Measurements from ENCODE around the gene MCU. TPM values are rescaled to one million over a fixed set of nuclear protein-coding genes. Genes with fewer than 3 reads are reported as not detected.

Gene MCU
- polyA plus RNA-seq, 1 donor from 2014 or later: 22.9 TPM

GRCh38 chr10:72793752-72794151 is 101.8 kb downstream of the MCU start:
- Histone ChIP-seq H3K9me3 (ENCODE audit: low read length) (no peaks in the 10 kb centered on the region), H2AFZ (ENCODE audit: low read depth, low read length) (no peak overlapping the region), H3K27me3 (ENCODE audit: insufficient read depth, low read depth, low read length) (no peaks in the 10 kb centered on the region), H3K79me2 (replicated peaks; ENCODE audit: insufficient read depth, low read length) (no peaks in the 10 kb centered on the region), H3K36me3 (ENCODE audit: insufficient read depth, low read length) (no peaks in the 10 kb centered on the region), H3K27ac (ENCODE audit: low read length) (no peak overlapping the region), H3K9me2 (ENCODE audit: insufficient read depth, low read length) (no peaks in the 10 kb centered on the region), H4K20me1 (ENCODE audit: insufficient read depth) (no peaks in the 10 kb centered on the region), H3F3A (ENCODE audit: insufficient read depth, low read length, poor library complexity, severe bottlenecking) (no peaks in the 10 kb centered on the region), H3K9ac (ENCODE audit: low read length) (no peak overlapping the region), H3K4me2 (ENCODE audit: low read length) (no peak overlapping the region), H3K4me3 (ENCODE audit: low read length) (no peak overlapping the region)
- no peak for TF ChIP-seq EP300 (conservative IDR thresholded peaks at IDR 0.05; ENCODE audit: poor library complexity, severe bottlenecking)

DNA sequence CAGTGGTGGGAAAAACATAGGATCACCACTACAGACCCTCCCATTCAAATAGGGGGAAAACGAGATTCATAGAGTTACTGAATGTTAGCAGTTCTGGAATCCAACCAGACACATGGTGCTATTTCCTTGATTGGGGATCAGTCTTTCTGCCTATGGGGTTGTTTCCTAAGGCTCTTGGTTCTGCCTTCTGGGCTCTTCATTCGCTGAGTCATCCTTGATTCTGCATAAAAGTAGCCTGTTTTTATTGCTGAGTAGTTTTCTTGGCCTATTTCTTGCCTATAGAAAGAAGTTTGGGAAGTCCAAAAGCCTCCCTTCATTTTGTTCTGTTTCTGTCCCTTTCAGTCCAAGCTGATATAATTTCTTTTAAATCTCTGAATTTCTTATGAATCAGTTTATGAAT is 102.3 kb downstream of the MCU start:
- Histone ChIP-seq H3K27ac (ENCODE audit: low read length) (no peak overlapping the region), H3K9me2 (ENCODE audit: insufficient read depth, low read length) (no peaks in the 10 kb centered on the region), H3F3A (ENCODE audit: insufficient read depth, low read length, poor library complexity, severe bottlenecking) (no peaks in the 10 kb centered on the region), H3K36me3 (ENCODE audit: insufficient read depth, low read length) (no peaks in the 10 kb centered on the region), H3K79me2 (replicated peaks; ENCODE audit: insufficient read depth, low read length) (no peaks in the 10 kb centered on the region), H3K4me2 (ENCODE audit: low read length) (no peak overlapping the region), H3K9me3 (ENCODE audit: low read length) (no peaks in the 10 kb centered on the region), H3K27me3 (ENCODE audit: insufficient read depth, low read depth, low read length) (no peaks in the 10 kb centered on the region), H4K20me1 (ENCODE audit: insufficient read depth) (no peaks in the 10 kb centered on the region), H3K9ac (ENCODE audit: low read length) (no peak overlapping the region), H2AFZ (ENCODE audit: low read depth, low read length) (no peak overlapping the region), H3K4me3 (ENCODE audit: low read length) (no peak overlapping the region)
- TF ChIP-seq MXI1 (conservative IDR thresholded peaks at IDR 0.05; ENCODE audit: poor library complexity, severe bottlenecking) (no peak), POLR2AphosphoS5 (IDR thresholded peaks at IDR 0.05) (no peak), EZH2 (IDR thresholded peaks at IDR 0.05; ENCODE audit: borderline replicate concordance, insufficient read depth, low read length, poor library complexity, severe bottlenecking) (no peak), RAD21 (conservative IDR thresholded peaks at IDR 0.05) (no peak), EP300 (conservative IDR thresholded peaks at IDR 0.05; ENCODE audit: poor library complexity, severe bottlenecking) (no peak), TAF1 (IDR thresholded peaks at IDR 0.05; ENCODE audit: low read depth) (no peak)
- TF ChIP-seq, protein P1, sequence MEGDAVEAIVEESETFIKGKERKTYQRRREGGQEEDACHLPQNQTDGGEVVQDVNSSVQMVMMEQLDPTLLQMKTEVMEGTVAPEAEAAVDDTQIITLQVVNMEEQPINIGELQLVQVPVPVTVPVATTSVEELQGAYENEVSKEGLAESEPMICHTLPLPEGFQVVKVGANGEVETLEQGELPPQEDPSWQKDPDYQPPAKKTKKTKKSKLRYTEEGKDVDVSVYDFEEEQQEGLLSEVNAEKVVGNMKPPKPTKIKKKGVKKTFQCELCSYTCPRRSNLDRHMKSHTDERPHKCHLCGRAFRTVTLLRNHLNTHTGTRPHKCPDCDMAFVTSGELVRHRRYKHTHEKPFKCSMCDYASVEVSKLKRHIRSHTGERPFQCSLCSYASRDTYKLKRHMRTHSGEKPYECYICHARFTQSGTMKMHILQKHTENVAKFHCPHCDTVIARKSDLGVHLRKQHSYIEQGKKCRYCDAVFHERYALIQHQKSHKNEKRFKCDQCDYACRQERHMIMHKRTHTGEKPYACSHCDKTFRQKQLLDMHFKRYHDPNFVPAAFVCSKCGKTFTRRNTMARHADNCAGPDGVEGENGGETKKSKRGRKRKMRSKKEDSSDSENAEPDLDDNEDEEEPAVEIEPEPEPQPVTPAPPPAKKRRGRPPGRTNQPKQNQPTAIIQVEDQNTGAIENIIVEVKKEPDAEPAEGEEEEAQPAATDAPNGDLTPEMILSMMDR (IDR thresholded peaks at IDR 0.05; ENCODE audit: poor library complexity, severe bottlenecking): no peak
- TF ChIP-seq, protein P2, sequence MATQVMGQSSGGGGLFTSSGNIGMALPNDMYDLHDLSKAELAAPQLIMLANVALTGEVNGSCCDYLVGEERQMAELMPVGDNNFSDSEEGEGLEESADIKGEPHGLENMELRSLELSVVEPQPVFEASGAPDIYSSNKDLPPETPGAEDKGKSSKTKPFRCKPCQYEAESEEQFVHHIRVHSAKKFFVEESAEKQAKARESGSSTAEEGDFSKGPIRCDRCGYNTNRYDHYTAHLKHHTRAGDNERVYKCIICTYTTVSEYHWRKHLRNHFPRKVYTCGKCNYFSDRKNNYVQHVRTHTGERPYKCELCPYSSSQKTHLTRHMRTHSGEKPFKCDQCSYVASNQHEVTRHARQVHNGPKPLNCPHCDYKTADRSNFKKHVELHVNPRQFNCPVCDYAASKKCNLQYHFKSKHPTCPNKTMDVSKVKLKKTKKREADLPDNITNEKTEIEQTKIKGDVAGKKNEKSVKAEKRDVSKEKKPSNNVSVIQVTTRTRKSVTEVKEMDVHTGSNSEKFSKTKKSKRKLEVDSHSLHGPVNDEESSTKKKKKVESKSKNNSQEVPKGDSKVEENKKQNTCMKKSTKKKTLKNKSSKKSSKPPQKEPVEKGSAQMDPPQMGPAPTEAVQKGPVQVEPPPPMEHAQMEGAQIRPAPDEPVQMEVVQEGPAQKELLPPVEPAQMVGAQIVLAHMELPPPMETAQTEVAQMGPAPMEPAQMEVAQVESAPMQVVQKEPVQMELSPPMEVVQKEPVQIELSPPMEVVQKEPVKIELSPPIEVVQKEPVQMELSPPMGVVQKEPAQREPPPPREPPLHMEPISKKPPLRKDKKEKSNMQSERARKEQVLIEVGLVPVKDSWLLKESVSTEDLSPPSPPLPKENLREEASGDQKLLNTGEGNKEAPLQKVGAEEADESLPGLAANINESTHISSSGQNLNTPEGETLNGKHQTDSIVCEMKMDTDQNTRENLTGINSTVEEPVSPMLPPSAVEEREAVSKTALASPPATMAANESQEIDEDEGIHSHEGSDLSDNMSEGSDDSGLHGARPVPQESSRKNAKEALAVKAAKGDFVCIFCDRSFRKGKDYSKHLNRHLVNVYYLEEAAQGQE (IDR thresholded peaks at IDR 0.05; ENCODE audit: borderline replicate concordance): no peak

DNA sequence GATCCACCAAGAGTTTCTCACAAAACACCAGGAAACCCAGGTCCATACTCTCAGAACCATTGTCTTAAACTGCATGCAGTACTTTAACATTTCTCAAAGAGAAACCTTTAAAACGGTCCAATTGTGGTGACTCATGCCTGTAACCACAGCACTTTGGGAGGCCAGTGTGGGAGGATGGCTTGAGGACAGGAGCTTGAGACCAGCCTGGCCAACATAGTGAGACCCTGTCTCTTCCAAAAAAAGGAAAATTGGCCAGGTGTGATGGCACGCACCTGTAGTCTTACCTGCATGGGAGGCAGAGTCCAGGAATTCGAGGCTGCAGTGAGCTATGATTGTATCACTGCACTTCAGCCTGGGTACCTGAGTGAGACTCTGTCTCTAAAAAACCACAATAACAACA is 104.1 kb downstream of the MCU start:
- H3K9ac ChIP-seq (ENCODE audit: low read length): no peak overlapping the region
- no peak overlapping the region for H3K4me3 ChIP-seq (ENCODE audit: low read length)
- H3K9me2 ChIP-seq (ENCODE audit: insufficient read depth, low read length): no peaks in the 10 kb centered on the region
- no peaks in the 10 kb centered on the region for H3K9me3 ChIP-seq (ENCODE audit: low read length)
- H3K27me3 ChIP-seq (ENCODE audit: insufficient read depth, low read depth, low read length): no peaks in the 10 kb centered on the region
- no peak overlapping the region for H2AFZ ChIP-seq (ENCODE audit: low read depth, low read length)
- H3F3A ChIP-seq (ENCODE audit: insufficient read depth, low read length, poor library complexity, severe bottlenecking): no peaks in the 10 kb centered on the region
- H3K27ac ChIP-seq (ENCODE audit: low read length): no peak overlapping the region
- no peaks in the 10 kb centered on the region for H3K36me3 ChIP-seq (ENCODE audit: insufficient read depth, low read length)
- no peak overlapping the region for H3K4me2 ChIP-seq (ENCODE audit: low read length)
- TF ChIP-seq MXI1 (conservative IDR thresholded peaks at IDR 0.05; ENCODE audit: poor library complexity, severe bottlenecking) (no peak), POLR2AphosphoS5 (IDR thresholded peaks at IDR 0.05) (no peak)
- H4K20me1 ChIP-seq (ENCODE audit: insufficient read depth): no peaks in the 10 kb centered on the region
- no peaks in the 10 kb centered on the region for H3K79me2 ChIP-seq (replicated peaks; ENCODE audit: insufficient read depth, low read length)

All from neural cell (in vitro differentiated cells).